Retinal pigment epithelial cell (primary cell): Measurements from ENCODE around the gene ABCG5.

Experiments used
- DNase-seq: peaks from one replicate; pipeline ENCODE4 v3.0.0-alpha.2; 2010; ENCODE audit warnings: low read depth
- H3K4me3 ChIP-seq: 2 replicates; pipeline ENCODE4 v1.5.1; 2011; ENCODE audit warnings: mild to moderate bottlenecking, low read length, control low read depth, moderate library complexity
- TF ChIP-seq, protein P1 (sequence below): conservative IDR thresholded peaks from 2 replicates; pipeline ENCODE4 v1.5.1; 2011; ENCODE audit warnings: low read depth, low read length, control low read depth, inconsistent platforms

ABCG5 gene

DNA sequence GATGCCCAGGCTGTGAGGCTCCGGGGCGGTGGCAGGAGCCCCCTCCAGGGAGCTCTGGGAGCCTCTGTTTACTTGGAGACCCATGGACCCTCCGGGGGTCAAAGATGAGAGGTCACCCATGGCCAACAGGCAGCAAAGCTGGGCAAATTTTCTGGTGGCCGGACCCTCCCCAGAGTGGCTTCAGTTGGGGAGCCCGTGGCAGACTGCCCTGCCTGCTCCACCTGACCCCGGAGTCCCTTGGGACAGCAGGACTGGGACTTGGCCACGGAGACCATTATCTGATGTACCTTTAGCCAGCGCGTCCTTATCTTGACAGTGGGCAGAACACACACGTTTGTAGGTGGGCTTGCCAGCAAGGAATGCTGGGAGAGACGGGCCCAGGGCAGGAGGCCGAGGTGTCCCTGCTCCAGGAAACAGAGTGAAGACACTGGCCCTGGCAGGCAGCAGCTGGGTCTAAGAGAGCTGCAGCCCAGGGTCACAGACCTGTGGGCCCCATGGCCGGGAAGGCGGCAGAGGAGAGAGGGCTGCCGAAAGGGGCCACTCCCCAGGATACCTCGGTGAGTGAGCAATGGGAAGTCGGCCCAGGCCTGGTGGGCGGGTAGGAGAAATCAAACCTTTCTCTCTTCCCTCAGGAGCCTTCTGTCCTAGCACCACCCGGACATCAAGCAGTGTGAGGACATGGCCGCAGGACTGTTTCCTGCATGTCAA, at the start of gene ABCG5, which contains the start of gene ABCG8:
TSS of gene ABCG5 (minus strand) at position 280 of the 708 bp plus-strand sequence. CDS start at position 120, 160 bp downstream.
TSS of gene ABCG8 (plus strand) at position 412 of the 708 bp plus-strand sequence. CDS start at position 495, 83 bp downstream.
- DNase-seq = no peak
- TF ChIP-seq, protein P1, sequence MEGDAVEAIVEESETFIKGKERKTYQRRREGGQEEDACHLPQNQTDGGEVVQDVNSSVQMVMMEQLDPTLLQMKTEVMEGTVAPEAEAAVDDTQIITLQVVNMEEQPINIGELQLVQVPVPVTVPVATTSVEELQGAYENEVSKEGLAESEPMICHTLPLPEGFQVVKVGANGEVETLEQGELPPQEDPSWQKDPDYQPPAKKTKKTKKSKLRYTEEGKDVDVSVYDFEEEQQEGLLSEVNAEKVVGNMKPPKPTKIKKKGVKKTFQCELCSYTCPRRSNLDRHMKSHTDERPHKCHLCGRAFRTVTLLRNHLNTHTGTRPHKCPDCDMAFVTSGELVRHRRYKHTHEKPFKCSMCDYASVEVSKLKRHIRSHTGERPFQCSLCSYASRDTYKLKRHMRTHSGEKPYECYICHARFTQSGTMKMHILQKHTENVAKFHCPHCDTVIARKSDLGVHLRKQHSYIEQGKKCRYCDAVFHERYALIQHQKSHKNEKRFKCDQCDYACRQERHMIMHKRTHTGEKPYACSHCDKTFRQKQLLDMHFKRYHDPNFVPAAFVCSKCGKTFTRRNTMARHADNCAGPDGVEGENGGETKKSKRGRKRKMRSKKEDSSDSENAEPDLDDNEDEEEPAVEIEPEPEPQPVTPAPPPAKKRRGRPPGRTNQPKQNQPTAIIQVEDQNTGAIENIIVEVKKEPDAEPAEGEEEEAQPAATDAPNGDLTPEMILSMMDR = no peak
- no peak within 1 kb of the TSS for H3K4me3 ChIP-seq

DNA sequence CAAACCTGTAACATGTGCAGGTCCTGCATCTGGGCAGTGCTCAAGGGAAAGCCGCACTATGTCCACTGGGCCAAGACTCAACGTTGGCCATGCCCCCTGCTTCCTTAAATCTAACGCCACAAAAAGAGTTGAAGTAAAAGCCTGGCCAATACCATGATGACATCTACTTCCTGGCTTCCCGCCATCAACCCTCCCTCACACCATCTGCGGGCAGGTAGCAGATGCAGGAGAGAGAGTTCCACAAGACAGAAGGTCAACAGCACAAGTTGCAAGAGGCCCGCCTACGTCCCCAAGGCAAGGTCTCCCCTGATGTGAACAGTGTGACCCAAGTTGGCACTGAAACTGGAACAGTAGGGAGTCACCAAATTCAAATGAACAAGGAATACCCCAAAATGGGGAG, 48.5 kb upstream of the ABCG5 start:
- DNase-seq = no peak
- TF ChIP-seq, protein P1 = no peak
- H3K4me3 ChIP-seq = no peak overlapping the region

DNA sequence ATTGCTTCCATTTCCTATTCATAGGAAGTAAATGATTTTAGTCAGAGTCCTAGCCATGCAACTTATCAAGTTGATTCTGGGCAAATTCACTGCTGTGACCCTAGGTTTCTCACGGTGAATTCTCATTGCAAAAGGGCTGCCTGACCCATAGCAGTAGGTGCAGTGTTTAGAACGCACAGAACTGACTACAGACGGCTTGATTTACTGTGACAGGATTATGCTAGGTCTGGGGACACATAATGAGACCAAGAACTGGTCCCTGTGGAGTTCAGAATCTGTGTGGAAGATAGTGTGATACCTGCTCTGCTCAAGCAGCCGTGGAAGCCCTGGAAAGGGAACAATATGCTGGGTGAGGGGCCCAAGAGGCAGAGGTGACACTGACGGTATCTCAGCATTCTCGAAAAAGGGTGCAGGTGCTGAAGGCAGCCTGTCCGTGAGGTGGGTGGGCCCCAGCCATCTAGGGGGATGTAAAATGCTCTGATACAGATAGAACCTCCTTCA, 46.5 kb upstream of the ABCG5 start:
- TF ChIP-seq, protein P1 = no peak
- H3K4me3 ChIP-seq = no peak overlapping the region
- DNase-seq = no peak

DNA sequence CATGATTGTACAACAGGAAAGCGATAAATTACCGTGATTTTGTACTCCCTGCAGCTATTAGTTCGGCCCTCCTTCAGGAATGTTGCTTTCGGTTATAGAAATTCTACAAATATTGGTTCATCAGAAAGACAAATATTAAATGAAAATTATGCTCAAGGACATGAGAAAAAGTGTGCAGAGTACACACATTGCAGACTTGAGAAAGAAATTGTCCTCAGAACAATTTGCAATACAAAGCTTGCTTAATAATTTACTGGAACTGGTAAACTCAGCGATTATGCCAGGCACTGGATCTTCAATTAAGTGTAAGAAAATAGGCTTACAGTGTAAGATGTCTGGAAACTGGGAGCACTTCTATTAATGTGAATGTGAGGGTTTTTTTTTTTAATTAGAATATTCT, 46.0 kb upstream of the ABCG5 start:
- DNase-seq = no peak
- TF ChIP-seq, protein P1 = no peak
- H3K4me3 ChIP-seq = no peak overlapping the region

DNA sequence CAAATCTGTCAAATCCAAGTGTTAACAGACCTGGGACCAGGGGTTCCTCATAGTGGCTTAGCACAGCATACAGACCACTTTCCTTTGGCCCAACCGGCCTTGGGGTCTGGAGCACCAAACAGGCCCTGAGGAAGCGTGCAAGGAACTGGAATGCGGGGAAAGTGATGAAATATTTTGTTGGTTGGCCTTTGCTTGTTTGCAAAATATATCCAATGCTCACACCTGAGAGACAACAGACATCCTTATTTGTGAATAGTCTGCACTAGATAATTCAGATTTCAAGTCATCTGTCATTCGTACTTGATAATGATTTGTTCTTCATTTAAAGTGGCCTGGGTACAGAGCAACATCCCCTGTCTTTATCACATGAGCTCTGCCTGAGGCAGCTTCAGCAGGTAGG, 43.7 kb upstream of the ABCG5 start:
- TF ChIP-seq, protein P1 = no peak
- no peak for DNase-seq
- no peak overlapping the region for H3K4me3 ChIP-seq

DNA sequence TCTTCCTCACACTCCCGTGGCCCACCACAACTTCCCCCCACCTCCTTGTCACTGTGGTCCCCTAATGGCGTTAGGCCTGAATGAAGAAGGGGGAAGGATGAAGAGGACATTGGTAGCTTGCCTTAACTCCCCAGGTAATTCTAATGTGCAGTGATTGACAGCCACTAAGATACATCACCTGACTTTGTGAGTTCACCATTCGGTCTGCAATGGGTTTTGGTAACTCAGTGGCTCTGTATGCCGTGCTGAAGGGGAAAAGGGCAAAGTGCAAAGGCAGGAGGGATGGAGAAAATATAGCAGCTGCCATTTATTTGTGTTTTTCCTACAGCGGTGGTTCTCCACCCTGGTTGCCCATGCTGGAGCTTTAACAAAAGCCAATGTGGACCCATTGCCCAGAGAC, 42.3 kb upstream of the ABCG5 start:
- no peak overlapping the region for H3K4me3 ChIP-seq
- DNase-seq = no peak
- TF ChIP-seq, protein P1 = no peak

DNA sequence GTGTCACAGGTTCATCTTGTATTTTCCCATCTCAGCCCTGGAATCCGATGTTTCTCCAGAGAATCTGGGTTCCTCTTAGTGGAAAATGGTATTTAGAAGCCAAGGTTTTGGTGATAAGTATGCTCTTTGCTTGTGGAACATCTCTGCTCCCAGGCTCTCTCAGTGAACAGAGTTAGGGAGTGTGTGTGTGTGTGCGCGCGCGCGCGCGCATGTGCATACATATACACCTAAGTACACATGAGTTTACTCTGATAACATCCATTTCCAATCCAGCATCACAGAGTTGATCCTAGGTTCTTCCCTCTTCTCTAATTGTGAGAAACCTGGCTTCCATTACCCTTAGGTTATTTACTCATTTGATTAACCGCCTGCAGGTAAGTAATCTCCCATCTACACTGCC, 41.8 kb upstream of the ABCG5 start:
- TF ChIP-seq, protein P1 = no peak
- H3K4me3 ChIP-seq = no peak overlapping the region
- no peak for DNase-seq
